ENCODE results near the gene FOXJ3.

Gene FOXJ3

GRCh38 chr1:42127767-42128166 is 207.3 kb downstream of the FOXJ3 start:
- Histone ChIP-seq H3K4me3 (ENCODE audit: insufficient read length, low read depth) (no peak overlapping the region), H3K9ac (ENCODE audit: insufficient read length, low read depth) (no peak overlapping the region), H3K9me3 (ENCODE audit: insufficient read depth, low read length) (no peaks in the 10 kb centered on the region), H3K27me3 (ENCODE audit: insufficient read depth, insufficient read length) (no peaks in the 10 kb centered on the region), H3K36me3 (ENCODE audit: insufficient read depth, insufficient read length, low read length) (no peaks in the 10 kb centered on the region), H3K4me1 (ENCODE audit: insufficient read depth, insufficient read length) (no peaks in the 10 kb centered on the region)
- no peak for DNase-seq (ENCODE audit: low read depth, low spot score)
- TF ChIP-seq ZNF274 (IDR thresholded peaks at IDR 0.05; ENCODE audit: low read depth, low read length), result no peak
- no peak for TF ChIP-seq YY1 (IDR thresholded peaks at IDR 0.05; ENCODE audit: insufficient read depth, insufficient read length)
- TF ChIP-seq SUZ12 (IDR thresholded peaks at IDR 0.05; ENCODE audit: extremely low read depth, insufficient read depth, insufficient read length), result no peak
